GM18505 (cell line): ENCODE results near the gene SCUBE1.

Experiments used
- ATAC-seq: cut with Tn5 transposase; IDR thresholded peaks from one replicate; pipeline ENCODE4 v1.9.1; 2021; ENCODE audit not compliant: unreplicated experiment
- POLR2A ChIP-seq: IDR thresholded peaks from 4 replicates; pipeline ENCODE4 v1.6.1; 2011; ENCODE audit warnings: borderline replicate concordance; ENCODE audit not compliant: insufficient read depth, insufficient read length; ENCODE audit errors: extremely low read depth

SCUBE1 gene

GRCh38 chr22:43166132-43166930 lies 176.8 kb downstream of the SCUBE1 start:
- ATAC-seq = no peak
- no peak for TF ChIP-seq POLR2A

- no peak for ATAC-seq
Measured at GRCh38 chr22:43164636-43165035, 178.5 kb downstream of the SCUBE1 start.

GRCh38 chr22:43163241-43163795 lies 179.9 kb downstream of the SCUBE1 start:
- ATAC-seq = no peak
- TF ChIP-seq POLR2A = no peak

More at GRCh38 chr22:43164636-43165035, 178.5 kb downstream of the SCUBE1 start:
- no peak for TF ChIP-seq POLR2A

GRCh38 chr22:43162412-43163150 lies 180.6 kb downstream of the SCUBE1 start:
- no peak for ATAC-seq
- no peak for TF ChIP-seq POLR2A

- ATAC-seq = no peak
- TF ChIP-seq POLR2A = no peak
Measured at GRCh38 chr22:43160497-43161126, 182.6 kb downstream of the SCUBE1 start.

GRCh38 chr22:43159484-43160178 lies 183.5 kb downstream of the SCUBE1 start:
- no peak for ATAC-seq

GRCh38 chr22:43158778-43159483 lies 184.2 kb downstream of the SCUBE1 start:
- TF ChIP-seq POLR2A = no peak
- no peak for ATAC-seq

More at GRCh38 chr22:43159484-43160178, 183.5 kb downstream of the SCUBE1 start:
- TF ChIP-seq POLR2A = no peak

GRCh38 chr22:43157874-43158546 lies 185.2 kb downstream of the SCUBE1 start:
- TF ChIP-seq POLR2A = no peak
- no peak for ATAC-seq

- no peak for ATAC-seq
- no peak for TF ChIP-seq POLR2A
Measured at GRCh38 chr22:43156413-43156812, 186.8 kb downstream of the SCUBE1 start.

GRCh38 chr22:43155789-43156188 lies 187.4 kb downstream of the SCUBE1 start:
- no peak for ATAC-seq
- TF ChIP-seq POLR2A = no peak

- no peak for ATAC-seq
- TF ChIP-seq POLR2A = no peak
Measured at GRCh38 chr22:43154887-43155536, 188.2 kb downstream of the SCUBE1 start.
